Muscle of arm (tissue), 12 donors: ENCODE results near the gene UBE2U. TPM values are rescaled to one million over a fixed set of nuclear protein-coding genes. Genes with fewer than 3 reads are reported as not detected.
"Not testable (repeated sequence)": the region's sequence is repeated elsewhere in the genome, so short reads cannot be mapped to it uniquely, and the experiment has no call there.

ENCODE experiments used
- DNase-seq: peaks from one replicate; pipeline ENCODE4 v3.0.0-alpha.2; 2013
- polyA plus RNA-seq, 12 donors: library from polyadenylated mRNA; unstranded; fragments of 120-200 nt; gene quantifications; one replicate each; pipeline ENCODE4 v1.2.1, GENCODE V29; 2013; ENCODE audit not compliant: insufficient read length in 12 of 12

UBE2U gene
- polyA plus RNA-seq, 12 donors: not detected

DNA sequence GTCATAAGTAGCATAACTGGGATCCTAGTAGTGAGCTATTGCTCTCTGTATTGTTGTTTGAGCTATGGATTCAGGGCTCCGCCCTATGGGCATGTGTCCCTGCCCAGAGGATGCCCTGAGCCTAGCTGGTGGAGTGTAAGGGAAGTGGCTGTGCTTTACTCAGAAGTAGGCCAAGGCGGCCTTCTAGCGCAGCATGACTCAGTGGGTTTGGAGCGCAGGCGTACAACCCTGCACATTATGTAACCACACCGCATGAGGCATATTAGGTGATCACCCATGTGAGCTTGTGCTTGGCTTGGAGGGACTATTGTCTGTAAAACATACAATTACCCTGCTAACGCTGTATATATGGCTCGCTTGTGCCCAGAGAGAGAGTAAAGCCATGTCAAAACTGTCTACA, 11.1 kb upstream of the UBE2U start:
- no peak for DNase-seq

DNA sequence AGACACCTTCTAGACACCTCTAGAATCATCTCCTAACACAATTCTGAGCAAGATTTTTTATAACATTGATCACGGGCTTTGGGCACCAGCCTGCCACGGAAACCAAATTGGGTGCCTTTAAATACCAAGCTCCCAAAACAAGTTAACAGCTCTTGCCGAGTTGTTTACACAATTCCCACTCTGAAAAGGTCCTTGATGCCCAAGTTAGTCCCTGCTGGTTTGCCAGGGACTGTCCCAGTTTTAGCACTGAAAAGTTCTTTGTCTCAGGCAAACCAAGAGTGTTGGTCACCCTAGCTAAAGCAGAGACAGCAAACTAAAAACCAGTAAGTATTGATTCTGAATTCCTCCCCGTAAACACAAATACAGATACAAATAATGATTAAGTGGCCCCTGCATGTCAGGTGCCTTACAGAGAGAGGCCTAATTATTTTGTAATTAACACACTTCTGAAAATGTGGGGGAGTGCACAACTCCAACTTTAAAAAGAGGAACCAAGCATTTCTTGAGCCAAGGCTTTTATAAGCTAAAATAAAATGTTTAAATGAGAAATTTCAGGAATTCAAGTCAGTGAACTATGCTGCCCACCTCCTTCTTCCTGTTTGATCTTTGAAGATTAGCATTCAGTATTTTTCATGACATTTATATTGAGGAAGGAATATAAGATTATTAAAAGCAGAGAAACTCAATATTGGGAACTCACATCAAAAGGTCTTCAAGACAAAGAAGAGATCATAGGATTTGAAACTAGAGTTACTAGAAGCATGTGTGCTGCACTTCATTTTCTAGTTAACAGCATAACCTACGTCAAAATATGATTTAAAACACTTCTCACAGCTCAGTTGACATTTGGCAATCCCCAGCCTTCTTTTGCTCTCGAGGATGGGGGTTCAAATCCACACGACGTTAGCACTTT, 9.0 kb upstream of the UBE2U start:
- DNase-seq: no peak

DNA sequence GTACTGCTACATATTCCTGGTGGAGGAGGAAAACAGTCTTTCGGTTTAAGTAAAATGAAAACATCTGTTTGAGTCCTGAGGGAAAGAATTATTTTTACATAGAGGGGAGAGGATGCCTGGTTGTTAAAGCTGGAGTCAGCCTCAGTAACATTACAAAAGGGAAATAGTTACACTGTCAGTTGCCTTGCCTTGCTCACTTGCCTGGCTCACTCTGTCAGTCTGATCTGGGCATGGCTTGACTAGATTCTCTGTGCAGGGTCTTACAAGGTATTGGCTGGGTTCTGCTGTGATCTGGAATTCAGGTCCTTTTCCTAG, 8.4 kb upstream of the UBE2U start:
- peak; percentile 61 for DNase-seq

DNA sequence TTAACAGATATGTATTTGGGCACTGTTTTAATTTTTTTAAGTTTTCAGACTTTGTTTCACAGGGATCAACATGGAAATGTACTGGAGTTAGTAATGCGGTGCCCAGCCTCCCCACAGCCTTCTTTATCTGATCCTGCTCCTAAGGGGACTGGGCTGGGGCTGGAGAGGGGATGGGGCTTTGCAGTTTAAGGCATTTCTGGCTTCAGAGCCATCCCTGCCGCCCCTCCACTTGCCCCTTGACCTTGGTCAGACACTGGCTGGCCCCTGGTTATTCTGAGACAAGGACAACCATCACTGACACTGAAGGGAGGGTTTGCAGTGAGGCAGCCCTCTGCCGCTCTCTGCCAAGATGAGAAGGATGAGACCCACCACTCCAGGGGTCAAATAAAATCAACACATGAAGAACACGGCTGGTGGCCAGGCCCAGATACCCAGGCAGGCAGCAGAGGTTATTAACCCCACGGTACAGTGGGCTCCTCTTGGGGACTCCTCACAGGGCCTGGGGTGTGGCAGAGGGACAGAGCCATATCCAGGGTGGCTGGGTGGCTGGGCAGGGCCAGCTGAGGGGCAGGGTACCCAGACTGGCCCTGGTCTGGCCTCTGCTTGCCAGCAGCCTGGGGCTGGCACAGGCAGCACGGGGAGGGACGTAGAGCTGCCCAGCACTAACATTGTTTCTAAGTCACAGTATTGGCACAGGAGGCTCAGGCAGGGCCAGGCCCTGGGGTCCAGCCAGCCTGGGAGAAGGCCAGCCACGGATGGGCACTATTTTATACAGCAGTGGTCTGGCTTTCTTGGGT, 7.2 kb upstream of the UBE2U start:
- DNase-seq: no peak

DNA sequence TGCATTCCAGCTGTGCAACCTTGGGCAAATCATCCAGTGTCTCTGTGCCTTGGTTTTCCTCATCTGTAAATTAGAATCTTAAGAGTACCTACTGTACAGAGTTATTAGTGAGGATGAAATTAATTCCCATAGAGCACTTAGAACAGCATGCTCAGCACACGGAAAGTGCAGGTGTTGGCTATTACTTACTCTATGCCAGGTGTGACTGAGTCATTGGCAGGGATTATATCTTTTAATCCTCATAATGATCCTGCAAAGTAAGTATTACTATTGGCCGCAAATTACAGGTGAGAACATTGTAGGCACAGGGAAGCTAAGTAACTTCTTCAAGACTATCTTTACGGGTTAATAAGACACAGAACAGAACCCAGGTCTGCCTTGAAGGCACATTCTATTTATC, 6.3 kb upstream of the UBE2U start:
- no peak for DNase-seq

DNA sequence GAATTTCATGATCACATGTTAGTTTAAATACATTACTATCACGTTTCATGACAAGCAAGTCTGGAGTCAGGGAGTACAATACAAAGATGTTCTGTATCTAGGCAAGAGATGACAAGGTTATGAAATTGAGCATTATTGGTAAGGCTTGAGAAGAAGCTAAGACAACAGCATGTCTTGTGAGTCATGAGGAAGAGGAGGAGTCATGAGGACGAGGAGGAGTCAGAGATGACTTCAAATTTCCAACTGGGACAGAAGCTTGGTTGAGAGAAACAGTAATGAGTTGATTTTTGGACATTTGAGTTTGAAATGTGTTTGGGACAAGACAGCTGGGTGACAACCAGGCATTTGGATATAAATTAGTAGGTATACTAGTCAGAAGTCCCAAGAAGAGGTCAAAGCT, 4.3 kb upstream of the UBE2U start:
- DNase-seq: no peak

DNA sequence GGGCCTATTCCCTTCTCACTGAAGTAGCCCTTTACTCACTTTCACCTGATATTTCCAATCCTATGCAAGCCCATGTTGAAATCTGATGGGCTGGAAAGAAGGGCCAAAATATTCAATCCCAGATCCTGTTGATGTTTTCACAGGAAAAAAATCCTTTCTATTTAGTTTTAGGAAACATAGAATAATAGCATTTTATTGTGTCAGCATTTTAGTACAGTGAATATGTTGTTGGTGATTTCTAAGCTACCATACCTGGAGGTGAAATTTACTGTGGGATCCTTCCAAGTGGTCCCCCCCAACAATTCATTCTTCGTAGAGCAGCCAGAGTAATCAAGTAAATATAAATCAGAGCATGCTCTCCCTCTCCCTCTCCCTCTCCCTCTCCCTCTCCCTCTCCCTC, 3.4 kb upstream of the UBE2U start:
- no peak for DNase-seq

DNA sequence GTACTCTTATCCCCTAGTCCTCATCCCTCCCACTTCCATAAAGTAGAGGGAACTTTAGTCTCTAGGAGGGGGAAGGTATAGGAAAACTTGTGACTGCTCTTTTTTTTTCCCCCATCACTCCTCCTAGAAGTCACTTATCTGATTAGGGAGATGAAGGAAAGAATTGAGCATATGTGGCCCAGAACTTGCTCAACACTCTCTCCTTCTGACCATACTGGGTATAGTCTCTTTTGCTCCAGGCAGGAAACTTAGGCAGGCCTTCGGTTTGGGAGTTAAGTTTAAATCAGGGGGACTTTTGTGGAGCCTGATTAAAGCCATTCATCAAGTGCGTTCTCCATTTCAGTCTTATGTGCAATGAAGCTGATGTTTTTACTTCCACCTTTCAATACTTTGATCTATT, 5.8 kb downstream of the UBE2U start:
- DNase-seq: no peak

DNA sequence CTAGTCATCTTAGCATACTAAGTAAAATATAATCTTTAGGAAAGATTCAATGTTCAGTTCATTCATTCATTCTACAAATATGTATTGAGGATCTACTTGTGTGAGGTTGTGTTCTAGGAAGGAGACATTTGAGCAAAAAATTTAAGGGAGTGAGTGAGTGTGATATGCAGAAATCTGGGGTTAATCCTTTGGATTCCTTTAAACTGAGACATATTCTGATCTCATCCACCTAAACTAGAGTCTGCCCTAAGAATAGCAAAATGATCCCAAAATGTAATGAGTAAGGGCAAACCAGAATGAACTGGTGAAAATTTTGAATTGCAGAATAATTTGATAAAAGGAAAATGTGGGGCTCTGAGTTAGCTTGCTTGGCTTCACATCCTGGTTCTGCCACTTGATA, 8.6 kb downstream of the UBE2U start:
- DNase-seq: no peak

DNA sequence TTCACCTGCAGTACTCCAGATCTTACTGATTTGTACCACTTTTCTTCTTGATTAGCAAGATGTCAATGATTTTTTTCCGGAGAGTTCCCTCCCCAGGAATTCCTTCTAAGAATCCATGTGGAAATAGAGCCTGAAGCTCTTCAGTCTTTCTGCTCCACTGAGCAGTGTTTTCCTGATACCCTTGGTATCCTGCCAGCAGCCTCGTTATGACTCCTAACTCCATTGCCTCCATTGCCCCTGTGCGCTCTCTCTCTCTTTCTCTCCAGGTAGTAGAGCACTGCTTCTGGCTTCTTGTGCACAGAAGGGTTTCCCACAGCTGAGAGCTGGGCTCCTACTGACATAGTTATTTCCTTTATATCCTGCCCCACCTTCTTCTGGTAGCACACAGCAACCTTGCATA, 12.2 kb downstream of the UBE2U start:
- DNase-seq: no peak

DNA sequence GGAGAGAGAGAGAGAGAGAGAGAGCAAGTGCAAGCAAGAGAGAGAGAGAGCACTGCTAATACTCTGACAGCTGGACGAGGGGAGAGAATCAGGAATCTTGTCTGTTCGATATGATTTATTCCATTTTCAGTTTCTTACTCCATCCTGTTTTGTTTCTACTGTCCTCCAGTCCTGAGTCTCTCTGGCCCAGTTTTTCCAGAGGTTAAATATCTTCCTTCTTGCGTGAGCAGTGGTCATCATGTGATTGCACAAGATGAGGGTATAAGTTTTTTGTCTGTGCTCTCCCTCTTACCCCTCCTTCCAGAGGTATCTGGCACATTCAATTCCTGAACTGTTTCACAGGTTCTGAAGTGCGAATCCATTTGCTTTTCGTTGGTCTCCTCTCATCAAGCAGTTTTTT, 16.8 kb downstream of the UBE2U start:
- no peak for DNase-seq

DNA sequence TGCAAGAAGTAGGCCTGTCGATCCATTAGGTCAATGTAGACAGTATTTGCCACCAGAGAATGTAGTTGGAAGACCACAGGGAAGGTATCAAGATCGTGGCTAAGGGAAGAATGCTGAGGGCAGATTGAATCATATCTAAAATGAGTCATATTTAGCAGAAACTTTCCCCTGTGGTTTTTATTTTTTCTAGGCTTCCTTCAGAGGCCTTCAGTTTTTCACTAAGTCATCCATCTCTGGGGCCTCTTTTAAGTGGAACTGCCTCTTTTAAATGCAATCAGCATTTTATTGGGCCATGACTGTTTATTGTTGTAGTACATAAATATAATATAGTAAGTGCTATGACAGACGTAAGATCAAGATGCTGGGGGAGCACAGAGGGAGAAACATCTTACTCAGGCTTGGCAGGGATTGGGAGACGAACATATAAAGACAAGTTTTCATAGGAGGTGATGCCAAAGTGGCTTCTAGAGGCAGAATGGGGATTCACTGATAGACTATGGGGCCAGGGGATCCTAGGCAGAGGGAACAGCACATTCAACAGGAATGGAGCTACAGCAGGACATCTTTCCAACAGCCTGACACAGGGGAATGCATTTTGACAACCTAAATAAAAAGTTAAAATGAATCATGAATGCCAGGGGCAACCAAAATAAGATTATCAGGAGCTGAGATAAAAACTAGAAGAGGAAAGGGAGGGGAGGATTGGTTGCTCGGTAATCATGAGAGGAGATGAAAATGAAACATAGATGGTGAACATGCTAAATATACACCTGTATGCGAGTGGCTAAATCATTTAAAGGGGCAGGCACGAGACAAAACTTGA, 20.1 kb downstream of the UBE2U start:
- no peak for DNase-seq

DNA sequence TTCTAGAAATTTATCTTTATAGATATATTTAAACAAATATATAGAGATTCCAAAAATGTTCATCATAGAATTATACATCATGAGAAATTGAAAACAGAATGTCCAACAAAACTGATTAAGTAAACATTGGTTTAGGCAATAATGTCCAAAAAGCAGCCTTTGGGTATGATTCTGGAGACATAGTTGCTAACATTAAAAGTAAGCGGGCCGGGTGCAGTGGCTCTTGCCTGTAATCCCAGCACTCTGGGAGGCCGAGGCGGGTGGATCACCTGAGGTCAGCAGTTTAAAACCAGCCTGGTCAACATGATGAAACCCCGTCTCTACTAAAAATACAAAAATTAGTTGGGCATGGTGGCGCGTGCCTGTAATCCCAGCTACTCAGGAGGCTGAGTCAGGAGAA, 20.8 kb downstream of the UBE2U start:
- DNase-seq: not testable (repeated sequence)

DNA sequence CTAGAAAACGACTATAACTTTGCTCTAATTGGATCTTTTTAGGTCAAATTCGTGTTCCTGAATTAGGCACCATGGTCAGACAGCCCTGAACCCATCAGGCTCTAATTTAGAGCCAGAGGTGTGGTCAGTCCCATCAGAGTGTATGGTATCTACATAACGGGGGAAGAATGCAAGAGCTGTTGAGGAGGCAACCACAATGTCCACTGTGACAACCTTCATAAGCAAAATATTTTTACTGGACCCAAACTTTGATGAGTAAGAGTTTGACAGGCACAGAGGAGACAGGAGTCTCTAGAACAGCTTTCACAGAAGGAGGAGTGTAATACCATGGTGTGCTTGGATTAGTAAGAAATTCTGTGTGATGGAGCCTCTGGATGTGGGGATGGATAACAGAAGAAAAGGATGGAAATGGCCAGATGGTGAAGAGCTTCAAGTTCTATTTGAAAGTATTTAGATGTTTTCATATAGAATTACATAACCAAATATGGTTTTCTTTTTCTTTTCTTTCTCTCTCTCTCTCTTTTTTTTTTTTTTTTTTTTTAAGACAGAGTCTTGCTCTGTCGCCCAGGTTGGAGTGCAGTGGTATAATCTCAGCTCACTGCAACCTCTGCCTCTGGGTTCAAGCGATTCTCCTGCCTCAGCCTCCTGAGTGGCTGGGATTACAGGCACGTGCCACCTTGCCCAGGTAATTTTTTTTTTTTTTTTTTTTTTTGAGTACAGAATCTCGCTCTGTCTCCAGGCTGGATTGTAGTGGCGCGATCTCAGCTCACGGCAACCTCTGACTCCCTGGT, 24.9 kb downstream of the UBE2U start:
- DNase-seq: no peak

DNA sequence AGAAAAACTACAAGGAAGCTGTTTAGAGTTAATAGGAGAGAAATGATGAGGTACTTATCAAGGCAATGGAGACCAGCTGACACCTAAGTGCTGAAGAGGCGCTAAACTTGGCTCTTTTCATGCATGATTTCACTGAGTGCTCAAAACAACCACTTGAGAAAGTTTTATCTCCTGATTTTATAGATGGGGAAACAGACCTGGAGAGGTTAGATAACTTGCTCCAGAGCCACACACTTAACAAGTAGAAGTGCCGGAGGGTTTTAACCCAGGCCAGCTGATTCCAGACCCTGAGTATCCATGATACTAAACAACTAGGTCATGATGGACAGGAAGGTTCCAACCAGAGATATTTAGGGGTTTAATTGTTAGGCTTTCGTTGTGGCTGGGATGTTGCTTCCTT, 25.9 kb downstream of the UBE2U start:
- no peak for DNase-seq

DNA sequence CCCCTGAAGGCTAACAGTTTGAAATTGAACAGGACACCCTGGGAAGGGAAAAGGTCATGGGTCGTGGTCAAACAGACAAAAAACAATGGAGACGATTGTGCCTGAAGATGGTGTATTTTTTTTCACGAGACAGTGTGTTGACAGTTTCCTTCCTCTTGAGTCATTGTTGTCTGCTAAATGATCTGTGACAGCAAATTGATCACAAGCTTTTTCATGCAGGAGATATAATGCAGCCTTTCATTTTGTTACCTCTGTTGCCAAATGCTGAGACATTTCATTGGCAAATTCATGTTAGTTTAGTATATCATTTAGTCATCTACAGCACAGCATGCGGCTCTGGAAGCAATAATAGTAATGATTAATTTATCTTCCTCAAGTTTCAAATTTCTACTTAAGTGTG, 27.7 kb downstream of the UBE2U start:
- DNase-seq: no peak

DNA sequence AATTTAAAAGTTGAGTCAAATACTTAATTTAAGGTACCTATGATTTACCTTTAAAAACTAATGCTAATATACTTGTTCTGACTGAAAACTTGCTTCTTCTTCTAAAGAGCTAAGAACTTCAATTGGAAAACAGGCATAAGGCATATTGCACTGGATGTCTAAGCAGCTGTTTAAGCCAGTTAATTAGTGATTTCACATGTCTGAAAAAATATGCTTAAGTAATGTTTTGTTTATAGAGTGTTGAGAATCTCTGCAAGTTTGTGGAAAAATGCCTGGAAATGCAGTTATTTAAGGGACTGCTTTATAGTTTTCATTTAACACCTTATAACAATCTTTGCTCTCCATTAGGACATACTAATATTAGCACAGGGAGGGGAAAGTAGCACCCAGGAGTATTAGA, 28.2 kb downstream of the UBE2U start:
- DNase-seq: no peak

DNA sequence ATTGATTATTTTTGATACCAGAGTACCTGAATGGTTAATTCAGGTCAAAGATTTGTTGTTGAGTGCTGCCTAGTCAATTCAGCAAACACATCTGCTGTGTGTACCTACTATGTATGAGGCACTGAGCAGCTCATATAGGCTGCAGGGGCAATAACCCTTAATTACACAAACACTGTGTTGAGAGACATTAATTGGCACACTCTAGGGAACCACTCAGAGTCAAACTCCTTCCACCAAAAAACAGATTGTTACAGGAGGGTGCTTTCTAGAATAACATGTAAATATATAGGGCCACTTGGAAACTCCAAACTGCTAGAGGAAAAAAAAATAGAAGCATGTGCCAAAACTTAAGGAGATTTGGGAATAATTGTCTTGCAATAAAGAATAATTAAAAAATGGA, 31.3 kb downstream of the UBE2U start:
- DNase-seq: no peak

DNA sequence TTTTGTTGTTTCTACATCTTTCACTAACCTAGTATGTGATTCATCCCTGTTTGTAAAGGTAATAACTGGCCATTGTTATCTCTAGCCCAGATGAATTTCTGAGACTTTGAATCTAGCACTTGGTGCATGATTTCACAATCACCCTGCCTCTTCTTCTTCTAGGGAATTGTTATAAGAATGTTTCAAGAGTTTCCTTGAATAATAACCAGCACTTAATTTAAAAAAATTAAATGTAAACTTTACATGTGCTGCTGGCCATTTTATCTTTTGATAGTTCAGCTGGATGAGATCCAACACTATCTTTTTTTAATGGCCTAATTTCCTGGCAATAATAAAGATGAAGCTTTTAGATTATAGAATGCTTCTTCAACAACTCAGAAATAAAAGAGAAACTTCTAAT, 31.8 kb downstream of the UBE2U start:
- DNase-seq: no peak

DNA sequence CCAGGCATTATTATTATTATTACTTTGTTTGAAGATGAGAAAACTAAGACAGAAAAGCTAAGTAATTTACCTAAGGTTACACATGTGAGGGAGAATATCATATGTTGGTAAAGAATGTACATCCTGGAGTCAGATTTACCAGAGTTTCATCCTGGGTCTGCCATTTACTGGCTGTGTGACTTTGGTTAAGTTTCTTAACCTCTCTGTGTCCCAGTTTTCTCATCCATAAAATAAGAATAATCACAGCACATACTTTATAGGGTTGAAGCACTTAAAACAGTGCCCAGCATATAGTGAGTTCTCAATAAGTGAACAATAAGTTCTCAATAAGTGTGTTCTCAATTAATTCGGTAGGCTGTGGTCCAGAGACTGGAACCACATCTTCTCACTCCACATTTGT, 32.5 kb downstream of the UBE2U start:
- DNase-seq: no peak

DNA sequence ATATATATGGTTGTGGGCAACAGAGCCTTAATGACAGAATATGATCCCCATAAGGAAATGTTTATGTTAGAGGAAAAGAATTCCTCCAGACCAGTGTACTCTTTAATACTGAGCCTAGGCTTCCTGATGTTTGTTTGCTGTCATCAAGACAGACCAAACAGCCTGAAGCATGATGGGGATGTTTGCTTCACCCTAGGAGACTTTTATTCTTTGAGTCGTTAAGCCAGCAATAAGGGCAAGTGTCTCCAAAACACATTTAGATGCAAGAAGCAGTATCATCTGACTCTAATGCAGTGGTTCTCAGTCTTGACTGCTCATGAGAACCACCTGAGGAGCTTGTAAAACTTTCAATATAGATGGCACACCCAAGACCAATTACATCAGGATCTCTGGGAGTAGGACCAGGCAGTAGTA, 33.1 kb downstream of the UBE2U start:
- no peak for DNase-seq

DNA sequence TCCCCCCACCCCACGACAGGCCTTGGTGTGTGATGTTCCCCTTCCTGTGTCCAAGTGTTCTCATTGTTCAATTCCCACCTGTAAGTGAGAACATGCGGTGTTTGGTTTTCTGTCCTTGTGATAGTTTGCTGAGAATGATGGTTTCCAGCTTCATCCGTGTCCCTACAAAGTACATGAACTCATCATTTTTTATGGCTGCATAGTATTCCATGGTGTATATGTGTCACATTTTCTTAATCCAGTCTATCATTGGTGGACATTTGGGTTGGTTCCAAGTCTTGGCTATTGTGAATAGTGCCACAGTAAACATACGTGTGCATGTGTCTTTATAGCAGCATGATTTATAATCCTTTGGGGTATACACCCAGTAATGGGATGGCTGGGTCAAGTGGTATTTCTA, 36.1 kb downstream of the UBE2U start:
- not testable (repeated sequence) for DNase-seq
